H9 (cell line): ENCODE results near the gene SPRN. TPM values are rescaled to one million over a fixed set of nuclear protein-coding genes. Genes with fewer than 3 reads are reported as not detected.

ENCODE experiments used
- DNase-seq: peaks from one replicate; pipeline ENCODE4 v3.0.0-alpha.2; 2017
- H2AFZ ChIP-seq: one replicate; pipeline ENCODE4 v1.6.1; 2013; ENCODE audit warnings: mild to moderate bottlenecking, low read length, control low read depth, moderate library complexity
- H2AK5ac ChIP-seq: 2 replicates; pipeline ENCODE4 v1.6.1; 2013; ENCODE audit warnings: low read length, control low read depth, mixed read lengths; ENCODE audit not compliant: insufficient read length
- H2BK120ac ChIP-seq: one replicate; pipeline ENCODE4 v1.6.1; 2013; ENCODE audit warnings: low read depth, mild to moderate bottlenecking, low read length, control low read depth, inconsistent platforms; ENCODE audit not compliant: poor library complexity, severe bottlenecking
- H2BK12ac ChIP-seq: 2 replicates; pipeline ENCODE4 v1.6.1; 2013; ENCODE audit warnings: low read length, control low read depth, mixed read lengths, low read depth; ENCODE audit not compliant: insufficient read length
- H2BK15ac ChIP-seq: 2 replicates; pipeline ENCODE4 v1.6.1; 2013; ENCODE audit warnings: low read depth, low read length, control low read depth
- H2BK20ac ChIP-seq: one replicate; pipeline ENCODE4 v1.6.1; 2013; ENCODE audit warnings: low read depth, mild to moderate bottlenecking, low read length, control low read depth, inconsistent platforms; ENCODE audit not compliant: poor library complexity, severe bottlenecking
- H2BK5ac ChIP-seq: 2 replicates; pipeline ENCODE4 v1.6.1; 2013; ENCODE audit warnings: low read length, control low read depth, mixed read lengths; ENCODE audit not compliant: insufficient read length
- H3K14ac ChIP-seq: 2 replicates; pipeline ENCODE4 v1.6.1; 2013; ENCODE audit warnings: low read length, control low read depth; ENCODE audit not compliant: insufficient read depth
- H3K18ac ChIP-seq: 2 replicates; pipeline ENCODE4 v1.6.1; 2013; ENCODE audit warnings: low read depth, mild to moderate bottlenecking, mixed read lengths, low read length, control low read depth; ENCODE audit not compliant: insufficient read length
- H3K23ac ChIP-seq: 2 replicates; pipeline ENCODE4 v1.6.1; 2013; ENCODE audit warnings: low read length, control low read depth, mixed read lengths, low read depth; ENCODE audit not compliant: insufficient read length
- H3K23me2 ChIP-seq: 2 replicates; pipeline ENCODE4 v1.6.1; 2013; ENCODE audit warnings: low read depth, mild to moderate bottlenecking, mixed read lengths, low read length, control low read depth; ENCODE audit not compliant: insufficient read length, poor library complexity, severe bottlenecking
- H3K27ac ChIP-seq: 2 replicates; pipeline ENCODE4 v1.5.1; 2013; ENCODE audit warnings: low read length, control low read depth, mixed read lengths, low read depth; ENCODE audit not compliant: insufficient read length
- H3K27me3 ChIP-seq: 2 replicates; pipeline ENCODE4 v1.6.1; 2013; ENCODE audit warnings: low read length, control low read depth, inconsistent platforms; ENCODE audit not compliant: insufficient read depth
- H3K4ac ChIP-seq: 2 replicates; pipeline ENCODE4 v1.6.1; 2013; ENCODE audit warnings: low read depth, mild to moderate bottlenecking, control low read depth, inconsistent platforms, low read length, moderate library complexity
- H3K4me1 ChIP-seq: 2 replicates; pipeline ENCODE4 v1.6.1; 2013; ENCODE audit warnings: low read length, control low read depth, inconsistent platforms; ENCODE audit not compliant: insufficient read depth
- H3K4me2 ChIP-seq: 2 replicates; pipeline ENCODE4 v1.6.1; 2013; ENCODE audit warnings: low read length, control low read depth, mixed read lengths; ENCODE audit not compliant: insufficient read length, insufficient read depth
- H3K56ac ChIP-seq: 2 replicates; pipeline ENCODE4 v1.6.1; 2013; ENCODE audit warnings: low read depth, mild to moderate bottlenecking, mixed read lengths, low read length, control low read depth; ENCODE audit not compliant: insufficient read length
- H3K79me1 ChIP-seq: 2 replicates; pipeline ENCODE4 v1.6.1; 2013; ENCODE audit warnings: low read depth, mild to moderate bottlenecking, moderate library complexity, low read length, control low read depth, inconsistent platforms; ENCODE audit not compliant: insufficient read depth, poor library complexity, severe bottlenecking
- H3K79me2 ChIP-seq: 2 replicates; pipeline ENCODE4 v1.6.1; 2013; ENCODE audit warnings: low read length, control low read depth, inconsistent platforms; ENCODE audit not compliant: insufficient read depth
- H3K9ac ChIP-seq: 2 replicates; pipeline ENCODE4 v1.6.1; 2013; ENCODE audit warnings: low read length, control low read depth, mixed read lengths; ENCODE audit not compliant: insufficient read length; ENCODE audit errors: extremely low read depth
- H3K9me3 ChIP-seq: one replicate; pipeline ENCODE4 v1.6.1; 2013; ENCODE audit warnings: low read depth, low read length, inconsistent platforms; ENCODE audit not compliant: control insufficient read depth
- H3T11ph ChIP-seq: one replicate; pipeline ENCODE4 v1.6.1; 2013; ENCODE audit warnings: mild to moderate bottlenecking, low read length, control low read depth, inconsistent platforms
- H4K20me1 ChIP-seq: one replicate; pipeline ENCODE4 v1.6.1; 2013; ENCODE audit not compliant: control insufficient read depth, insufficient read length, insufficient read depth
- H4K5ac ChIP-seq: 2 replicates; pipeline ENCODE4 v1.6.1; 2013; ENCODE audit warnings: low read depth, mild to moderate bottlenecking, mixed read lengths, low read length, control low read depth; ENCODE audit not compliant: insufficient read length
- H4K8ac ChIP-seq: replicated peaks from 2 replicates; pipeline ENCODE4 v1.6.1; 2013; ENCODE audit warnings: low read length, control low read depth, mixed read lengths, low read depth; ENCODE audit not compliant: insufficient read length
- H4K91ac ChIP-seq: 2 replicates; pipeline ENCODE4 v1.6.1; 2013; ENCODE audit warnings: low read depth, mild to moderate bottlenecking, moderate library complexity, mixed read lengths, low read length, control low read depth; ENCODE audit not compliant: insufficient read length
- H3K27ac Mint-ChIP-seq, 3 experiments: 2 replicates in 2 of 3; 3 replicates in 1 of 3; pipeline ENCODE4 v1.8.0; 2020 to 2021; ENCODE audit warnings: mixed read lengths in 3 of 3, mild to moderate bottlenecking in 1 of 3, moderate library complexity in 1 of 3
- H3K27me3 Mint-ChIP-seq: 2 replicates; pipeline ENCODE4 v1.8.0; 2021; ENCODE audit warnings: low read depth, mild to moderate bottlenecking, moderate library complexity, mixed read lengths
- H3K36me3 Mint-ChIP-seq, 3 experiments: 2 replicates in 2 of 3; 3 replicates in 1 of 3; pipeline ENCODE4 v1.8.0; 2020 to 2021; ENCODE audit warnings: low read depth in 3 of 3, mixed read lengths in 3 of 3; ENCODE audit not compliant: insufficient read depth in 1 of 3
- H3K4me1 Mint-ChIP-seq, 2 experiments: 2 replicates each; pipeline ENCODE4 v1.8.0; 2020; ENCODE audit warnings: mixed read lengths in 2 of 2
- H3K4me3 Mint-ChIP-seq, 2 experiments: 2 replicates in 1 of 2; 3 replicates in 1 of 2; pipeline ENCODE4 v1.8.0; 2020 to 2021; ENCODE audit warnings: mild to moderate bottlenecking in 2 of 2, mixed read lengths in 2 of 2, moderate library complexity in 1 of 2
- H3K9me3 Mint-ChIP-seq, 2 experiments: 2 replicates in 1 of 2; 3 replicates in 1 of 2; pipeline ENCODE4 v1.8.0; 2020; ENCODE audit warnings: mild to moderate bottlenecking in 2 of 2, mixed read lengths in 2 of 2, moderate library complexity in 1 of 2
- WGBS: extraction: QIAGEN DNeasy Blood & Tissue Kit; methylation state at CpG from one replicate; pipeline ENCODE4 v1.1.7; 2013; ENCODE audit warnings: missing lambda C conversion rate, low lambda C conversion rate, mixed read lengths; ENCODE audit not compliant: insufficient read length; ENCODE audit errors: extremely low coverage; 5-methylcytosine and 5-hydroxymethylcytosine counted together
- total RNA-seq: library from RNA; stranded (reverse); gene quantifications from 2 replicates; pipeline ENCODE4 v1.2.1, GENCODE V29; 2021
- TF ChIP-seq, protein P1 (sequence below): fragments of 200-600 bp; sonication (generic); conservative IDR thresholded peaks from 3 replicates; pipeline ENCODE4 v1.8.0; 2021; ENCODE audit warnings: antibody characterized with exemption, mild to moderate bottlenecking

The SPRN gene
- total RNA-seq, 1 experiment from 2014 or later, result 0.42 TPM

DNA sequence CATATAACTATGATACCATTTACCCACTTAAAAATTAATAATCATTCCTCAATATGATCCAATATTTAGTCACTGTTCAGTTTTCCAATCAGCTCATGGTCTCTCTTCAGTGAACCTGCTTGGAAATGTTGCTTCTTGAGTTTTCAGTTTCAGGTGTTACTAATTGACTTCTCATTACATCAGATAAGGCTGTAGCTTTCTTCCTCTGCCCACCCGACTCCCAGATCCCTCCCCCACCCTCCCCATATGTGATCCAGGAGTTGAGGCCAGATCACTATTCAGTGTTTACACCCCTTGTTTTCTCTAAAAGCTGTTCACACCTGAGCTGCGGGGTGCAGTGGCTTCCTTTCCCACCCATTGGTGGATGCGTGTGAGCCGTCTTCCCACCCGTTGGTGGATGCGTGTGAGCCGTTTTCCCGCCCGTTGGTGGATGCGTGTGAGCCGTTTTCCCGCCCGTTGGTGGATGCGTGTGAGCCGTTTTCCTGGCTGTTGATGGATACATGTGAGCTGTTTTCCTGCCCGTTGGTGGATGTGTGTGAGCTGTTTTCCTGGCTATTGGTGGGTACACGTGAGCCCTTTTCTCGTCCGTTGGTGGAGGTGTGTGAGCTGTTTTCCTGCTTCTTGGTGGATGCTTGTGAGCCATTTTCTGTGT is 33.7 kb downstream of the SPRN start:
- no peaks in the 10 kb centered on the region for H3K27me3 Mint-ChIP-seq
- Histone ChIP-seq H4K5ac (no peak overlapping the region), H3K27ac (no peak overlapping the region), H3K23me2 (peaks cover 5% of the 10 kb centered on the region), H2AK5ac (no peak overlapping the region), H3K23ac (no peak overlapping the region), H3K27me3 (no peaks in the 10 kb centered on the region), H2BK12ac (no peak overlapping the region), H3K56ac (no peak overlapping the region), H3K9ac (no peak overlapping the region), H4K91ac (no peak overlapping the region), H3K79me2 (peaks cover 3% of the 10 kb centered on the region; the same call in 1 of the 2 replicates), H2BK20ac (no peak overlapping the region), H2AFZ (no peak overlapping the region), H3K14ac (no peak overlapping the region), H4K20me1 (no peaks in the 10 kb centered on the region), H3K18ac (no peak overlapping the region), H2BK5ac (no peak overlapping the region), H3T11ph (no peak overlapping the region), H3K4ac (no peak overlapping the region), H3K4me2 (no peak overlapping the region), H4K8ac (no peak overlapping the region), H2BK15ac (no peak overlapping the region), H3K9me3 (no peaks in the 10 kb centered on the region), H2BK120ac (no peak overlapping the region), H3K79me1 (peaks cover 4% of the 10 kb centered on the region), H3K4me1 (no peaks in the 10 kb centered on the region)
- peaks cover 9 to 12% of the 10 kb centered on the region in 2 experiments for H3K4me1 Mint-ChIP-seq
- H3K9me3 Mint-ChIP-seq, result no peaks in the 10 kb centered on the region; a peak in 1 of 5 replicates
- no peak overlapping the region for H3K4me3 Mint-ChIP-seq
- TF ChIP-seq, protein P1, sequence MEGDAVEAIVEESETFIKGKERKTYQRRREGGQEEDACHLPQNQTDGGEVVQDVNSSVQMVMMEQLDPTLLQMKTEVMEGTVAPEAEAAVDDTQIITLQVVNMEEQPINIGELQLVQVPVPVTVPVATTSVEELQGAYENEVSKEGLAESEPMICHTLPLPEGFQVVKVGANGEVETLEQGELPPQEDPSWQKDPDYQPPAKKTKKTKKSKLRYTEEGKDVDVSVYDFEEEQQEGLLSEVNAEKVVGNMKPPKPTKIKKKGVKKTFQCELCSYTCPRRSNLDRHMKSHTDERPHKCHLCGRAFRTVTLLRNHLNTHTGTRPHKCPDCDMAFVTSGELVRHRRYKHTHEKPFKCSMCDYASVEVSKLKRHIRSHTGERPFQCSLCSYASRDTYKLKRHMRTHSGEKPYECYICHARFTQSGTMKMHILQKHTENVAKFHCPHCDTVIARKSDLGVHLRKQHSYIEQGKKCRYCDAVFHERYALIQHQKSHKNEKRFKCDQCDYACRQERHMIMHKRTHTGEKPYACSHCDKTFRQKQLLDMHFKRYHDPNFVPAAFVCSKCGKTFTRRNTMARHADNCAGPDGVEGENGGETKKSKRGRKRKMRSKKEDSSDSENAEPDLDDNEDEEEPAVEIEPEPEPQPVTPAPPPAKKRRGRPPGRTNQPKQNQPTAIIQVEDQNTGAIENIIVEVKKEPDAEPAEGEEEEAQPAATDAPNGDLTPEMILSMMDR, result no peak
- no peak overlapping the region for H3K27ac Mint-ChIP-seq
- H3K36me3 Mint-ChIP-seq, result peaks cover 5 to 8% (median 7%) of the 10 kb centered on the region in 3 experiments; a peak in 6 of 7 replicates
- DNase-seq, result no peak
- WGBS, result no CpG with 5 or more reads among the region's 19 CpGs
